DND-41 (cell line): ENCODE measurements around the gene KIF25.
"Not testable (repeated sequence)": the region's sequence is repeated elsewhere in the genome, so short reads cannot be mapped to it uniquely, and the experiment has no call there.

Experiments
- ATAC-seq: fragments of 200-7000 bp; cut with Tn5 transposase; 3 replicates; pipeline ENCODE4 v1.9.1; 2021; ENCODE audit warnings: low read depth; ENCODE audit not compliant: insufficient read depth
- DNase-seq: peaks from one replicate; pipeline ENCODE4 v3.0.0-alpha.2; 2020
- H2AFZ ChIP-seq: 2 replicates; pipeline ENCODE4 v1.6.0; 2012; ENCODE audit warnings: low read depth, low read length
- H3K27ac ChIP-seq: 2 replicates; pipeline ENCODE4 v1.5.1; 2012; ENCODE audit warnings: low read length, inconsistent platforms
- H3K27me3 ChIP-seq: fragments of 200-600 bp; sonication (generic); 2 replicates; pipeline ENCODE4 v1.6.0; 2012; ENCODE audit warnings: low read length, mild to moderate bottlenecking, inconsistent platforms; ENCODE audit not compliant: insufficient read depth, poor library complexity
- H3K36me3 ChIP-seq: 2 replicates; pipeline ENCODE4 v1.5.1; 2012; ENCODE audit warnings: low read length, inconsistent platforms; ENCODE audit not compliant: insufficient read depth
- H3K4me1 ChIP-seq: 2 replicates; pipeline ENCODE4 v1.5.1; 2012; ENCODE audit warnings: mild to moderate bottlenecking, low read length; ENCODE audit not compliant: insufficient read depth
- H3K4me2 ChIP-seq: 2 replicates; pipeline ENCODE4 v1.6.0; 2012; ENCODE audit warnings: mild to moderate bottlenecking, moderate library complexity, low read length, inconsistent platforms; ENCODE audit not compliant: insufficient read depth
- H3K4me3 ChIP-seq, 2 experiments: fragments of 200-600 bp in 1 of 2; shearing (Covaris generic) in 1 of 2; 2 replicates each; pipeline ENCODE4 v1.5.1; 2012 to 2016; ENCODE audit warnings: inconsistent platforms in 2 of 2, low read length in 2 of 2, mild to moderate bottlenecking in 2 of 2, low read depth in 1 of 2, moderate library complexity in 1 of 2
- H3K79me2 ChIP-seq: 2 replicates; pipeline ENCODE4 v1.6.0; 2012; ENCODE audit warnings: low read length, inconsistent platforms; ENCODE audit not compliant: insufficient read depth
- H3K9ac ChIP-seq: 2 replicates; pipeline ENCODE4 v1.6.0; 2012; ENCODE audit warnings: low read depth, mild to moderate bottlenecking, inconsistent platforms, low read length, moderate library complexity
- H3K9me3 ChIP-seq: 2 replicates; pipeline ENCODE4 v1.5.1; 2012; ENCODE audit warnings: low read length, moderate library complexity, mild to moderate bottlenecking, inconsistent platforms; ENCODE audit not compliant: insufficient read depth, severe bottlenecking
- H4K20me1 ChIP-seq: 2 replicates; pipeline ENCODE4 v1.6.0; 2012; ENCODE audit warnings: low read length; ENCODE audit not compliant: insufficient read depth
- CTCF ChIP-seq: IDR thresholded peaks from 2 replicates; pipeline ENCODE4 v1.5.1; 2012; ENCODE audit warnings: borderline replicate concordance, low read length, moderate library complexity, mild to moderate bottlenecking; ENCODE audit not compliant: poor library complexity, severe bottlenecking; ENCODE audit errors: extremely low read depth
- EZH2 ChIP-seq: IDR thresholded peaks from 3 replicates; pipeline ENCODE4 v1.6.1; 2012; ENCODE audit warnings: borderline replicate concordance, low read depth, mild to moderate bottlenecking, moderate library complexity, low read length, inconsistent platforms; ENCODE audit not compliant: severe bottlenecking

Gene KIF25

DNA sequence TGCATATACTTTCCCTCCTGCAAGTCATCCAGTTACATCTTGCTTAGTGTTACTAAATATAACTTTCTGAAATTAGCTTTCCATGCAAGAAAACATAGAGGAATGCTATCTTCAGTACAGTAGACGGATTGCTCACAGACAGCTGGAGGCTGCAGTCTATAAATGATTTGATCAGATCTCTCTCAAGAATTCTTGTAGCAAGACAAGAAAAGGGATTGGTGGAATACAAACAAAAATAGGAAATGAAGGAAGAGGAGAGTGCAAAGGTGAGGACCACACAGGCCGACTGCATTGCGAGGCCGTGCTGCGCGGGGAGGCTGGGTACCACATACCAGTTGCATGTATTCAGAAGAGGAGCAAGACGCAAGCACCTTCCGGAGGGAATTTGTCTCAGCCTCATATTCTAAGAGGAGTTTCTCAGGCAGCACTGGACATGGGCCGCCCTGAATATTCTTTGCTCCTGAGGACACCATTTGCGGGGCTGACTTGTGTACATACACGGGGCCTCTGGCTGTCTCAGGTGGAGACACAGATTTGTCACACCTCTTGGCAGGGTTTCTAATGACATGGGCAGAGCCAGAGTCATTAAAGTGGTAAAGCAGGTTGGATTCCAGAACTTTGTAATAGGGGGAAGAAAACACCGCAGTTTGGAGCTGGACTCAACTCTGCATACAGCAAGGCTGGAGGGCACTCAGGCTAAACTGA, 22.7 kb upstream of the KIF25 start:
- DNase-seq: no peak
- TF ChIP-seq EZH2 (no peak), CTCF (no peak)
- no peaks in the 10 kb centered on the region for H3K9me3 ChIP-seq

DNA sequence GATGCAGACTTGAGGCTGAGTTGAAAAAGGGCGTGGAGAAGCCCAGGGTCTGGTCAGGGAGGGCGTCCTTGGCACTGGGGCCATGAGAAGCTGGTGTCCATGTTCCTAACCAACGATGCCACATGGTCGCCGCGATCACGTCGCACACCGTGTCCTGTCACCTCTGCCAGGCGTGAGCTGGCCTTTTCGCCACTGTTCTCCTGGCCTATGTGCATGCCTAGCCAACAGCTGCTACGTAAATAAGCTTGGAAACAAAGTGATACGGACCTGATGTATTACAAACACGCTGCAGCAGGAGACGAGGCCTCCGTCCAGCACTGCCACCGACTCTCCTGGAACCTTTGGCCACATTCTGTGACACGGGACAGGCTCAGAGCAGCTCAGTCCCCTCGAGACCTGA, 22.0 kb upstream of the KIF25 start:
- no peak for DNase-seq
- Histone ChIP-seq H3K36me3 (no peaks in the 10 kb centered on the region), H3K27ac (no peak overlapping the region), H2AFZ (no peak overlapping the region), H3K79me2 (no peaks in the 10 kb centered on the region), H3K9me3 (no peaks in the 10 kb centered on the region), H3K4me2 (no peak overlapping the region), H3K4me3 (no peak overlapping the region), H3K4me1 (no peaks in the 10 kb centered on the region), H4K20me1 (no peaks in the 10 kb centered on the region), H3K27me3 (no peaks in the 10 kb centered on the region), H3K9ac (no peak overlapping the region)
- TF ChIP-seq CTCF (no peak), EZH2 (no peak)
- ATAC-seq: no peak

More for the DNA sequence above, 22.7 kb upstream of the KIF25 start:
- ATAC-seq: no peak
- Histone ChIP-seq H3K27me3 (no peaks in the 10 kb centered on the region), H3K4me1 (no peaks in the 10 kb centered on the region), H3K36me3 (no peaks in the 10 kb centered on the region), H2AFZ (no peak overlapping the region), H4K20me1 (no peaks in the 10 kb centered on the region), H3K9ac (no peak overlapping the region), H3K27ac (no peak overlapping the region), H3K79me2 (no peaks in the 10 kb centered on the region), H3K4me3 (no peak overlapping the region), H3K4me2 (no peak overlapping the region)

DNA sequence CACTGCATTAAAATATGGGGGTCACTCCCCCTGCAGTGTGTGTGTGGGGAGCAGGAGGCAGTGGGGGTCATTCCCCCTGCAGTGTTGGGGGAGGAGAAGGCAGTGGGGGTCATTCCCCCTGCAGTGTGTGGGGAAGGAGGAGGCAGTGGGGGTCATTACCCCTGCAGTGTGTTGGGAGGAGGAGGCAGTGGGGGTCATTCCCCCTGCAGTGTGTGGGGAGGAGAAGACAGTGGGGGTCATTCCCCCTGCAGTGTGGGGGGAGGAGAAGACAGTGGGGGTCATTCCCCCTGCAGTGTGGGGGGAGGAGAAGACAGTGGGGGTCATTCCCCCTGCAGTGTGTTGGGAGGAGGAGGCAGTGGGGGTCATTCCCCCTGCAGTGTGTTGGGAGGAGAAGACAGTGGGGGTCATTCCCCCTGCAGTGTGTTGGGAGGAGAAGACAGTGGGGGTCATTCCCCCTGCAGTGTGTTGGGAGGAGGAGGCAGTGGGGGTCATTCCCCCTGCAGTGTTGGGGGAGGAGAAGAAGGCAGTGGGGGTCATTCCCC, 21.3 kb upstream of the KIF25 start:
- H3K27me3 ChIP-seq, H3K79me2 ChIP-seq, H3K27ac ChIP-seq, H4K20me1 ChIP-seq, H3K9ac ChIP-seq, ATAC-seq, H2AFZ ChIP-seq, H3K4me2 ChIP-seq, H3K4me1 ChIP-seq, H3K9me3 ChIP-seq, DNase-seq, H3K4me3 ChIP-seq, H3K36me3 ChIP-seq: not testable (repeated sequence)

- Histone ChIP-seq H2AFZ (no peak overlapping the region), H3K27ac (no peak overlapping the region), H3K9ac (no peak overlapping the region), H3K27me3 (no peaks in the 10 kb centered on the region), H3K79me2 (no peaks in the 10 kb centered on the region), H3K36me3 (no peaks in the 10 kb centered on the region), H4K20me1 (no peaks in the 10 kb centered on the region), H3K4me2 (no peak overlapping the region), H3K9me3 (no peaks in the 10 kb centered on the region), H3K4me3 (no peak overlapping the region), H3K4me1 (no peaks in the 10 kb centered on the region)
- no peak for ATAC-seq
- TF ChIP-seq EZH2 (no peak), CTCF (no peak)
- no peak for DNase-seq
These were observed 20.8 kb upstream of the KIF25 start for GRCh38 chr6:167976708-167977107.
